Endothelial cell of umbilical vein (primary cell): ENCODE measurements around the gene POLR3G. TPM values are rescaled to one million over a fixed set of nuclear protein-coding genes. Genes with fewer than 3 reads are reported as not detected.

Experiments used
- BruUV-seq: library from RNA; stranded (reverse); fragments of 400-500 nt; replicated peaks from 2 replicates; lab custom pipeline; 2021; lab: Mats Ljungman, UMichigan
- CTCF ChIA-PET: fragments of 300-600, 350-600 bp; sonication (Branson Sonifier 250); formaldehyde crosslinking; loops from one replicate; lab custom pipeline; 2021; ENCODE audit warnings: antibody characterized with exemption, inconsistent platforms; lab: Charles Lee
- POLR2A ChIA-PET: fragments of 300-600, 350-600 bp; sonication (Branson Sonifier 250); formaldehyde crosslinking; loops from one replicate; lab custom pipeline; 2021; ENCODE audit warnings: antibody characterized with exemption, inconsistent platforms; lab: Charles Lee
- DNase-seq: peaks from one replicate; pipeline ENCODE4 v3.0.0-alpha.2; 2011; ENCODE audit warnings: low read depth, low spot score
- FAIRE-seq: peaks from 2 replicates; lab custom pipeline; 2011; peaks lifted over from hg19 to GRCh38; lab: Jason Lieb, UNC
- H2AFZ ChIP-seq: 2 replicates; pipeline ENCODE4 v1.6.0; 2012; ENCODE audit warnings: low read depth, low read length, control low read depth, inconsistent platforms
- H3K27ac ChIP-seq: 2 replicates; pipeline ENCODE4 v1.5.1; 2011; ENCODE audit warnings: low read depth, mild to moderate bottlenecking, control low read depth, low read length, moderate library complexity; ENCODE audit not compliant: insufficient read depth
- H3K27me3 ChIP-seq, 2 experiments: 2 replicates each; pipeline versions ENCODE4 v1.6.0 to v1.6.1; 2011; ENCODE audit warnings: low read length in 2 of 2, mixed read lengths in 1 of 2; ENCODE audit not compliant: control insufficient read depth in 2 of 2, insufficient read depth in 2 of 2
- H3K36me3 ChIP-seq, 2 experiments: 2 replicates in 1 of 2; 3 replicates in 1 of 2; pipeline ENCODE4 v1.5.1; 2011; ENCODE audit warnings: low read length in 2 of 2, mild to moderate bottlenecking in 1 of 2, moderate library complexity in 1 of 2; ENCODE audit not compliant: control insufficient read depth in 2 of 2, insufficient read depth in 2 of 2; ENCODE audit errors: extremely low read depth in 1 of 2
- H3K4me1 ChIP-seq: 3 replicates; pipeline ENCODE4 v1.5.1; 2011; ENCODE audit warnings: mild to moderate bottlenecking, low read length; ENCODE audit not compliant: control insufficient read depth, insufficient read depth; ENCODE audit errors: extremely low read depth
- H3K4me2 ChIP-seq: 2 replicates; pipeline ENCODE4 v1.6.1; 2011; ENCODE audit warnings: low read length, control low read depth, mixed read lengths; ENCODE audit not compliant: insufficient read depth
- H3K4me3 ChIP-seq, 3 experiments: fragments of 200-600 bp in 1 of 3; sonication (generic), shearing (Covaris generic) in 1 of 3; replicated peaks in 1 of 3; 2 replicates each; pipeline ENCODE4 v1.5.1; 2011 to 2016; ENCODE audit warnings: control low read depth in 3 of 3, low read length in 3 of 3, mild to moderate bottlenecking in 2 of 3, inconsistent platforms in 1 of 3, low read depth in 1 of 3, moderate library complexity in 1 of 3; ENCODE audit not compliant: insufficient read depth in 1 of 3
- H3K79me2 ChIP-seq: 2 replicates; pipeline ENCODE4 v1.6.0; 2012; ENCODE audit warnings: low read length, inconsistent platforms; ENCODE audit not compliant: control insufficient read depth, insufficient read depth
- H3K9ac ChIP-seq: replicated peaks from 2 replicates; pipeline ENCODE3; 2011; ENCODE audit warnings: low read length, control low read depth; ENCODE audit not compliant: insufficient read depth; ENCODE audit errors: extremely low read depth
- H3K9me1 ChIP-seq: replicated peaks from 3 replicates; pipeline ENCODE4 v1.6.0; 2011; ENCODE audit warnings: mild to moderate bottlenecking, low read length; ENCODE audit not compliant: control insufficient read depth, insufficient read depth; ENCODE audit errors: extremely low read depth
- H3K9me3 ChIP-seq: replicated peaks from 2 replicates; pipeline ENCODE4 v1.5.1; 2012; ENCODE audit warnings: low read length, inconsistent platforms; ENCODE audit not compliant: control insufficient read depth, insufficient read depth
- H4K20me1 ChIP-seq: replicated peaks from 2 replicates; pipeline ENCODE3; 2011; ENCODE audit warnings: mild to moderate bottlenecking, low read length; ENCODE audit not compliant: control insufficient read depth, insufficient read depth; ENCODE audit errors: extremely low read depth
- CTCF ChIP-seq, 2 donors: IDR thresholded peaks; 1 replicate in 1 of 2; 2 replicates in 1 of 2; pipeline ENCODE4 v1.5.1; 2011; ENCODE audit warnings: low read length in 2 of 2, mild to moderate bottlenecking in 2 of 2, moderate library complexity in 2 of 2, control low read depth in 1 of 2, inconsistent platforms in 1 of 2, low read depth in 1 of 2; ENCODE audit not compliant: insufficient read depth in 1 of 2; ENCODE audit errors: extremely low read depth in 1 of 2
- EZH2 ChIP-seq: IDR thresholded peaks from 2 replicates; pipeline ENCODE4 v1.6.1; 2012; ENCODE audit warnings: borderline replicate concordance, low read depth, mild to moderate bottlenecking, moderate library complexity, low read length, inconsistent platforms; ENCODE audit not compliant: severe bottlenecking
- FOS ChIP-seq: IDR thresholded peaks from 2 replicates; pipeline ENCODE4 v1.6.1; 2011; ENCODE audit warnings: mild to moderate bottlenecking, low read length, moderate library complexity, borderline replicate concordance; ENCODE audit not compliant: insufficient read depth
- GATA2 ChIP-seq: IDR thresholded peaks from 2 replicates; pipeline ENCODE4 v1.7.0; 2011; ENCODE audit warnings: low read depth, mild to moderate bottlenecking, moderate library complexity, mixed read lengths, low read length; ENCODE audit not compliant: insufficient read length, insufficient read depth
- JUN ChIP-seq: IDR thresholded peaks from 2 replicates; pipeline ENCODE4 v1.6.1; 2011; ENCODE audit warnings: borderline replicate concordance, low read depth; ENCODE audit not compliant: insufficient read length, insufficient read depth
- MAX ChIP-seq: IDR thresholded peaks from 2 replicates; pipeline ENCODE4 v1.6.1; 2011; ENCODE audit not compliant: insufficient read depth, insufficient read length
- MYC ChIP-seq: IDR thresholded peaks from one replicate; pipeline ENCODE4 v1.6.1; 2011; ENCODE audit warnings: mild to moderate bottlenecking, low read depth, low read length
- POLR2A ChIP-seq: IDR thresholded peaks from 2 replicates; pipeline ENCODE4 v1.6.1; 2012; ENCODE audit warnings: low read depth, mild to moderate bottlenecking, control low read depth, low read length
- POLR2AphosphoS5 ChIP-seq: IDR thresholded peaks from 2 replicates; pipeline ENCODE4 v1.6.1; 2012; ENCODE audit warnings: low read depth, mild to moderate bottlenecking, control low read depth, low read length, moderate library complexity; ENCODE audit not compliant: insufficient read depth
- dilution Hi-C: fragments of 300-500 bp; cut with MboI; formaldehyde crosslinking; loops from one replicate; pipeline ENCODE4 v1.15.0; 2019; ENCODE audit warnings: low sequenced_read_pairs; ENCODE audit not compliant: extremely low pct_ligation_motif_present
- intact Hi-C: fragments of 100-400 bp; cut with micrococcal nuclease; formaldehyde crosslinking; loops from one replicate; pipeline ENCODE4 v1.10.0; 2022
- polyA plus RNA-seq, 4 experiments: library from polyadenylated mRNA; depleted of rRNA in 3 of 4; stranded (reverse) in 3 of 4; unstranded in 1 of 4; fragments of >200 nt; gene quantifications; 2 replicates each; pipeline versions ENCODE4 v1.2.1 to v1.2.3, GENCODE V29; 2011 to 2012; ENCODE audit warnings: missing spikeins in 1 of 4
- total RNA-seq: library from RNA; stranded (reverse); gene quantifications from 2 replicates; pipeline ENCODE4 v1.2.3, GENCODE V29; 2021

Gene POLR3G
- total and polyA plus RNA-seq, 2 donors (not counting 3 experiments of a cell fraction or from before 2014, with no cell fraction given): 15.0 to 15.7 TPM

- TF ChIP-seq MAX (no peak), EZH2 (no peak), MYC (no peak), POLR2AphosphoS5 (no peak), JUN (no peak), POLR2A (no peak), GATA2 (no peak), CTCF (IDR thresholded peaks at IDR 0.05; ENCODE audit: extremely low read depth in 1 of 2, insufficient read depth in 1 of 2, low read depth in 1 of 2, low read length in 2 of 2) (no peak), FOS (no peak)
- H3K9me1 ChIP-seq: no peaks in the 10 kb centered on the region
- BruUV-seq: no TSS peak
- POLR2A ChIA-PET: no interaction called here
- no peaks in the 10 kb centered on the region for H3K4me1 ChIP-seq
- H3K27ac ChIP-seq: no peak overlapping the region
- H2AFZ ChIP-seq: no peak overlapping the region
- H4K20me1 ChIP-seq: no peaks in the 10 kb centered on the region
- no peaks in the 10 kb centered on the region for H3K79me2 ChIP-seq
- intact Hi-C loops: loop anchor here (2.0 kb wide), 2 partner anchors 37 to 271 kb away; partner anchors contain the start of genes MBLAC2 and POLR3G
- CTCF ChIA-PET: interaction anchor here (0.7 to 6.1 kb wide), 11 partner anchors 11 to 1601 kb away, joined by 3 to 90 read pairs (median 5); partner anchors contain the start of genes CETN3 and LYSMD3
- peaks cover 4 to 5% of the 10 kb centered on the region in 2 experiments for H3K27me3 ChIP-seq
- DNase-seq (peak; percentile 32), FAIRE-seq (no peak)
- no peak overlapping the region for H3K9ac ChIP-seq
- H3K4me3 ChIP-seq: no peak overlapping the region
- H3K36me3 ChIP-seq: no peaks in the 10 kb centered on the region
- dilution Hi-C loops: no loop called here
- H3K4me2 ChIP-seq: no peak overlapping the region
- no peaks in the 10 kb centered on the region for H3K9me3 ChIP-seq
Observed at GRCh38 chr5:90438100-90438499, 36.6 kb upstream of the POLR3G start.
